HG03469 (cell line): ENCODE measurements around the gene CST9.
"Not testable (repeated sequence)": the region's sequence is repeated elsewhere in the genome, so short reads cannot be mapped to it uniquely, and the experiment has no call there.

ENCODE experiments used
- ATAC-seq: cut with Tn5 transposase; IDR thresholded peaks from one replicate; pipeline ENCODE4 v1.9.1; 2021; ENCODE audit warnings: mild to moderate bottlenecking, moderate library complexity, moderate number of reproducible peaks; ENCODE audit not compliant: unreplicated experiment

Gene CST9

GRCh38 chr20:23637282-23638221 lies 31.8 kb upstream of the CST9 start, which contains the start of gene CST3:
TSS of gene CST3 (minus strand) at chr20:23637955. CDS start at chr20:23637862, 93 bp downstream.
- peak; percentile 51 for ATAC-seq

- no peak for ATAC-seq
Observed at GRCh38 chr20:23636908-23637281, 31.2 kb upstream of the CST9 start.

- no peak for ATAC-seq
Observed at GRCh38 chr20:23636182-23636907, 30.6 kb upstream of the CST9 start.

- ATAC-seq: not testable (repeated sequence)
Observed at GRCh38 chr20:23635768-23636090, 30.0 kb upstream of the CST9 start.

- no peak for ATAC-seq
Observed at GRCh38 chr20:23634985-23635767, 29.5 kb upstream of the CST9 start.

- no peak for ATAC-seq
Observed at GRCh38 chr20:23634044-23634801, 28.5 kb upstream of the CST9 start.

- no peak for ATAC-seq
Observed at GRCh38 chr20:23632711-23633573, 27.2 kb upstream of the CST9 start.

GRCh38 chr20:23631981-23632710 lies 26.4 kb upstream of the CST9 start:
- no peak for ATAC-seq

- no peak for ATAC-seq
Observed at GRCh38 chr20:23631226-23631822, 25.6 kb upstream of the CST9 start.

GRCh38 chr20:23630392-23630849 lies 24.7 kb upstream of the CST9 start:
- no peak for ATAC-seq

GRCh38 chr20:23629542-23630391 lies 24.1 kb upstream of the CST9 start:
- ATAC-seq: no peak

- no peak for ATAC-seq
Observed at GRCh38 chr20:23629017-23629541, 23.4 kb upstream of the CST9 start.

- ATAC-seq: no peak
Observed at GRCh38 chr20:23628402-23629016, 22.8 kb upstream of the CST9 start.

- no peak for ATAC-seq
Observed at GRCh38 chr20:23627501-23627900, 21.8 kb upstream of the CST9 start.

- ATAC-seq: no peak
Observed at GRCh38 chr20:23626040-23626620, 20.4 kb upstream of the CST9 start.

GRCh38 chr20:23625236-23625964 lies 19.7 kb upstream of the CST9 start:
- peak; percentile 38 for ATAC-seq
